Thyroid gland (tissue), 4 donors: ENCODE results near the gene ST6GAL2. TPM values are rescaled to one million over a fixed set of nuclear protein-coding genes. Genes with fewer than 3 reads are reported as not detected.

Experiments
- DNase-seq, 2 donors: peaks; one replicate each; pipeline ENCODE4 v3.0.0-alpha.2; 2019
- H3K27ac ChIP-seq, 3 donors: fragments of 200-600 bp; sonication (generic); 1 replicate in 2 of 3; 2 replicates in 1 of 3; pipeline ENCODE4 v1.5.1; 2016 to 2019; ENCODE audit warnings: mild to moderate bottlenecking in 1 of 3, moderate library complexity in 1 of 3
- H3K27me3 ChIP-seq: fragments of 200-600 bp; sonication (generic); one replicate; pipeline ENCODE4 v1.5.1; 2019
- H3K36me3 ChIP-seq, 2 donors: fragments of 200-600 bp; sonication (generic); one replicate each; pipeline ENCODE4 v1.5.1; 2016 to 2019
- H3K4me1 ChIP-seq, 2 donors: fragments of 200-600 bp; sonication (generic); one replicate each; pipeline ENCODE4 v1.5.1; 2017 to 2019
- H3K4me3 ChIP-seq, 3 donors: fragments of 200-600 bp; sonication (generic); replicated peaks in 1 of 3; 1 replicate in 2 of 3; 2 replicates in 1 of 3; pipeline ENCODE4 v1.5.1; 2016; ENCODE audit warnings: mild to moderate bottlenecking in 1 of 3
- H3K9me3 ChIP-seq: fragments of 200-600 bp; sonication (generic); one replicate; pipeline ENCODE4 v1.5.1; 2017
- CTCF ChIP-seq, 6 experiments: fragments of 200-600 bp in 3 of 6; fragments of 450-650 bp in 3 of 6; sonication (generic) in 3 of 6; IDR thresholded peaks; one replicate each; pipeline ENCODE4 v1.5.1; 2016 to 2019; ENCODE audit warnings: antibody characterized with exemption in 6 of 6, mild to moderate bottlenecking in 2 of 6, inconsistent platforms in 1 of 6, moderate library complexity in 1 of 6
- POLR2A ChIP-seq, 2 donors: fragments of 450-650 bp; IDR thresholded peaks; one replicate each; pipeline ENCODE4 v1.6.1; 2017; ENCODE audit warnings: antibody characterized with exemption in 2 of 2, mild to moderate bottlenecking in 2 of 2, moderate library complexity in 1 of 2
- WGBS, 2 donors: methylation state at CpG; one replicate each; pipeline ENCODE4 v1.1.5; 2017; 5-methylcytosine and 5-hydroxymethylcytosine counted together
- intact Hi-C: fragments of 100-400 bp; cut with DNase I; formaldehyde crosslinking; loops from one replicate; pipeline ENCODE4 v1.15.1; 2023
- total RNA-seq, 4 donors: library from RNA; depleted of rRNA; stranded (reverse); fragments of >200 nt; gene quantifications; one replicate each; pipeline ENCODE4 v1.2.3, GENCODE V29; 2016

The ST6GAL2 gene
- total RNA-seq, 4 donors from 2014 or later, result 17.6 to 94.5 (median 49.9) TPM

GRCh38 chr2:106853631-106854030, 32.3 kb downstream of the ST6GAL2 start:
- no peak for DNase-seq
- 86 to 90% methylated on average over 2 of the region's 2 CpGs for WGBS, 2 donors
- no peak overlapping the region for H3K27ac ChIP-seq
- TF ChIP-seq POLR2A (IDR thresholded peaks at IDR 0.05) (no peak), CTCF (IDR thresholded peaks at IDR 0.05) (no peak)
- H3K9me3 ChIP-seq, result no peaks in the 10 kb centered on the region
- H3K36me3 ChIP-seq, result no peaks in the 10 kb centered on the region
- H3K27me3 ChIP-seq, result no peaks in the 10 kb centered on the region
- H3K4me3 ChIP-seq, result no peak overlapping the region
- H3K4me1 ChIP-seq, result peaks cover 13 to 20% of the 10 kb centered on the region in 2 donors
- intact Hi-C loops, result no loop called here

DNA sequence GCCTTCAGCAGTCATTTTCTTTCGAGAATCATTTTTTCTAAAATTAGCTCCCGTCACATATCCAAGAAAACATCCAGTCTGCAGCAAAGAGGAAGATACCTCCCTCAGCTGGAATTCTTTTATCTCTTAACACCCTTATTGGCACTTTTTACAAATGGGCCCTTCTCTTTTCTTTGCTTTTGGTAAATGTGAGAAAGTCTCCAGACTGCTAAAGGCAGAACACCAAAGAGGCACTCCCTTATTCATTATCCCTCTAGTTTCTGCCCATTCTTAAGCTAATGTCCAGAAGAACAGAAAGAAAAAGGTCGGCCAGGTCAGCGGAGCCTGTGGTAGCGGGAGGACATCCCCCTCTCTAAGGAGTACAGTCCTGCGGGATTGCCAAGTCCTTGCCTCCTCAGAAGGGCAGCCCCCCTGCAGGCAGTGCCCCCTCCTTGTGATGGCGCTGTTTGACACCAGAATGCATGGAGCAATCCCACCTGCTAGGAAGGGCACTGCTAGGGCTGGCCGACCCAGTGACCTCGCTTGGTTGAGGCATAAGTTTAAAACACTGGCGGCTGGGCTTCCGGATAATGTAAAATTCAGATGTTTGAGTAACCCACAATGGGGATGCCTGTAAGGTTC, 34.0 kb downstream of the ST6GAL2 start:
- no peak overlapping the region for H3K4me3 ChIP-seq
- H3K27ac ChIP-seq, result peak overlapping the region in 1 of 3 donors; percentile 47
- peaks cover 27 to 34% of the 10 kb centered on the region in 2 donors for H3K4me1 ChIP-seq
- no peaks in the 10 kb centered on the region for H3K27me3 ChIP-seq
- H3K36me3 ChIP-seq, result no peaks in the 10 kb centered on the region
- no peaks in the 10 kb centered on the region for H3K9me3 ChIP-seq
- WGBS, 2 donors, result 78 to 80% methylated on average over 10 to 11 of the region's 11 CpGs
- intact Hi-C loops, result no loop called here
- no peak for TF ChIP-seq POLR2A (IDR thresholded peaks at IDR 0.05)
- TF ChIP-seq CTCF (IDR thresholded peaks at IDR 0.05), result no peak
- no peak for DNase-seq

DNA sequence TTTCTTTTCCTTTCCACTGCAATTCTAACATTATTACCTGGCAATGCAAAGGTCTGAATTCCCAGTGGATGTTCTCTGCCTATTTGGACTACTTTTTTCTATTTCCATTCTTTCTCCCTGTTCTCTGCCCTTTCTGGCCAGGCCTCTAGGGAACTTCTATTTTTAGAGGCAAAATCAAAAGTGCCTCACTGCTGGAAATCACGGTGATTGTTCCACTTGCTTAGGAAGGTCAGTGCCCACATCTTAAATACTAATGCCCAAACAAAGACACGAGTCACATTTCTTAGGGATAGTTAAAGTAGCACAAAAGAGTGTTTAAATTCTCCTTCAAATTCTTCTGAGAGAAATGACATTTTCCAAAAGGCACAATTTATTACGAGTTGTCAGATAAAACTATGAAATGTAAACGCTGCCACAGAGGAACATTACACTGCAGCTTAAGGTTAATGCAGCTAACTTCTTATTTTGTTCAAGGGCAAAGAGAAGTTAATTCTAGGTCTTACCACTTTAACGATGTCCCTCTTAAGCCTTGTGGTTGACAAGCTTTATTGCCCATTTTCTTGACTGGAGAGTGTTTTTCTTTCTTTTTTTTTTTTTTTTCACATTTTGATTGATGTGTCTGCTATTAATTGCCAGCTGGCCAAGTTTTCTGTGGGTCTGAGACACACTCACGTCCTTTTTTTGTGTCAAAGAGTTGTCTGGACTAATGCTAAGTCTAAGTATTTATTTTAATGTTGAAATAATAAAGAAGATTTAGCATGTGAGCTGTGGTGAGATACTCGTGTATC, 34.7 kb downstream of the ST6GAL2 start:
- no peak overlapping the region for H3K4me3 ChIP-seq
- no peaks in the 10 kb centered on the region for H3K36me3 ChIP-seq
- TF ChIP-seq POLR2A (IDR thresholded peaks at IDR 0.05) (no peak), CTCF (IDR thresholded peaks at IDR 0.05) (peak in 3 of 6 experiments; percentile 14 to 42 (median 35))

DNA sequence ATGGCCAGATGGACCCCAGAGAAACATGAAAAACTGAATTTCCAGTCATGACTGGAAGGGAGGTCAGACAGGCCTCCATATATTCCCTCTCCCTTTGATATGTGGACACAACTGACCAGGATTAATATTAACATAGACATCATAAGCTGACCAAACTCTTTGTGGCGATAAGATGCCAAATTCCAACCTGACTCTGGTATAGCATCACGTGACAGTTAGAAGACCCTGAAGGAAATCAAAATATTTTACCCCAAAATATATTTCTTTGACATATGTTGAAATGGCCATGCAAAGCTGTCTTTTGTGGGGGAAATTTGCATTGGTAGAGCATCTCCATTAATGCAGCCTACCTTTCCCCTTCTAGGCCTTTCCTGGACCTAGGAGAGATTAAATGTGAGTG, 36.7 kb downstream of the ST6GAL2 start:
- 94 to 98% methylated on average over 2 of the region's 2 CpGs for WGBS, 2 donors
- peak overlapping the region in 1 of 3 donors; percentile 6 for H3K27ac ChIP-seq
- TF ChIP-seq POLR2A (IDR thresholded peaks at IDR 0.05) (no peak), CTCF (IDR thresholded peaks at IDR 0.05) (no peak)
- peaks cover 40 to 43% of the 10 kb centered on the region in 2 donors for H3K4me1 ChIP-seq
- DNase-seq, result no peak
- no peaks in the 10 kb centered on the region for H3K27me3 ChIP-seq
- no peaks in the 10 kb centered on the region for H3K9me3 ChIP-seq
- H3K36me3 ChIP-seq, result no peaks in the 10 kb centered on the region
- no peak overlapping the region for H3K4me3 ChIP-seq
- intact Hi-C loops, result no loop called here

More for the DNA sequence above, 34.7 kb downstream of the ST6GAL2 start:
- no peaks in the 10 kb centered on the region for H3K9me3 ChIP-seq
- H3K27me3 ChIP-seq, result no peaks in the 10 kb centered on the region
- WGBS, 2 donors, result 36 to 41% methylated on average over 7 of the region's 7 CpGs
- no peak for DNase-seq
- intact Hi-C loops, result no loop called here
- peak overlapping the region; percentile 21 to 47 (median 44) for H3K27ac ChIP-seq
- H3K4me1 ChIP-seq, result peaks cover 27 to 34% of the 10 kb centered on the region in 2 donors

- no peak overlapping the region for H3K4me3 ChIP-seq
- WGBS, 2 donors, result 45 to 63% methylated on average over 2 of the region's 2 CpGs
- intact Hi-C loops, result no loop called here
- no peak for DNase-seq
- H3K27me3 ChIP-seq, result no peaks in the 10 kb centered on the region
- H3K4me1 ChIP-seq, result peaks cover 43 to 47% of the 10 kb centered on the region in 2 donors
- TF ChIP-seq CTCF (IDR thresholded peaks at IDR 0.05) (no peak), POLR2A (IDR thresholded peaks at IDR 0.05) (no peak)
- H3K36me3 ChIP-seq, result no peaks in the 10 kb centered on the region
- peak overlapping the region in 1 of 3 donors; percentile 6 for H3K27ac ChIP-seq
- no peaks in the 10 kb centered on the region for H3K9me3 ChIP-seq
These were observed 38.6 kb downstream of the ST6GAL2 start for GRCh38 chr2:106847366-106847765.
